ENCODE results near the gene LRTM2.

DNA sequence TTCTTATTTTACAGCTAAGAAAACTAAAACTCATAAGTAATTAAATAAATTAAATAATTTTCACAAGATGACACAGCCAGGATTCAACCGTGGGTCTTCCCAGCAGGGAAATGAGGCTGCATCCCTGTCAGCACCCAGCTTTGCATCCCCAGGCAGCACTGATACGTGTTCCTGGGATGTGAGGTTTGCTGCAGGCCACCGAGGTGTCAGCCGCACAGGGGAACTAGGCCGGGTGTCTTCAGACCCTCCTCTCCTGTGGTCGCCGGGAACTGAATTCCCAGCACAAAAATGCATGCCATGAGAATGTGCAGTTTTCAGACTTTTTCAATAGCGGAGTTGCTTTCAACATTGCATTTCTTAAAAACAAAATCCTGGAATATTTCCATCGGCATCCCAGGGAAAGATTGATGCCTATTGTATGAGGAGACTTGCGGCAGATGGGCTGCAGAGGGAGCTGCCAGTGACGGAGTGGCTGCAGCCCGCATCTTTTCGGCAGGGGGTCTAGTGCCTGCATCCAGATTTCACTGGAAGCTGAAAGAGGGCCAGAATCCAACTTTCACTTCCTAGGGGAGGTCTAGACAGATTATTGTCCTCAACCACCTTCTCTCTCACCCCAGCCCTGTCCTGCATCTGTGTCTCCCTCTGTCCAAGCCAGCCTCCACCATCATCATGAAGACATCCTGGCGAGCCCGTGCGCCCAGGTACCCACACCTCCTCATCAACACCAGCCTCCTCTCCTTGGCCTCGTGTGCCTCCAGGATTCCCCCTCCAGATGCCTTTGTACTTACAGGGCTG lies 12.6 kb downstream of the LRTM2 start:
- TF ChIP-seq POLR2A (IDR thresholded peaks at IDR 0.05) (no peak), CTCF (IDR thresholded peaks at IDR 0.05) (no peak)

All from transverse colon (tissue), 3 donors.